GM18517 (cell line): Measurements from ENCODE around the gene SBF1.

Source experiments
- ATAC-seq: cut with Tn5 transposase; IDR thresholded peaks from one replicate; pipeline ENCODE4 v1.9.1; 2021; ENCODE audit warnings: mild to moderate bottlenecking, moderate library complexity; ENCODE audit not compliant: unreplicated experiment

SBF1 gene

GRCh38 chr22:50506611-50507420, 32.0 kb upstream of the SBF1 start:
- ATAC-seq: no peak

GRCh38 chr22:50505776-50506610, 31.2 kb upstream of the SBF1 start:
- no peak for ATAC-seq

DNA sequence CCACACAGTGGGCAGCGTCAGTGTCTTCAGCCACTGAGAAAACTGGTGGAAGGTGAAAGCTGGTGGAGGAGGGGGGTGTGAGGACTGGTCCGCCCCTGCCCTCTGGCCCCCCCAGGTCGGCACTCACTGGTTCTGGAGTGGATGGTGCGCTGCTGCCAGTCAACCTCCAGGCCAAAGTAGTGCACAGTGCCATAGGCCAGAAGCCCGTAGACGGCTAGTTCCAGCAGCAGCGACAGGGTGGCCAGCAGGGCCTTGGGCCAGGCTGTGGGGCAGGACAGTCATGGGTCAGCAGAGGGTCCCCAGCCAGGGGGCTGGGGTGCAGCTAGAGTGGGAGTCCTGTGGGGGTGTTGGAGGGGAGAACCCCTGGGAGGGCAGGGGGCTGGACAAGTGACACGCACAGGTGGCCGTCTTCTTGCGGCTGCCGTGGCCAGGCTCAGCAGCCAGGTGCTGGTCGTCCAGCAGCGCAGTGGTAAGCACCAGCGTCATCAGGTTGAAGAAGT, 30.5 kb upstream of the SBF1 start:
- ATAC-seq: no peak

DNA sequence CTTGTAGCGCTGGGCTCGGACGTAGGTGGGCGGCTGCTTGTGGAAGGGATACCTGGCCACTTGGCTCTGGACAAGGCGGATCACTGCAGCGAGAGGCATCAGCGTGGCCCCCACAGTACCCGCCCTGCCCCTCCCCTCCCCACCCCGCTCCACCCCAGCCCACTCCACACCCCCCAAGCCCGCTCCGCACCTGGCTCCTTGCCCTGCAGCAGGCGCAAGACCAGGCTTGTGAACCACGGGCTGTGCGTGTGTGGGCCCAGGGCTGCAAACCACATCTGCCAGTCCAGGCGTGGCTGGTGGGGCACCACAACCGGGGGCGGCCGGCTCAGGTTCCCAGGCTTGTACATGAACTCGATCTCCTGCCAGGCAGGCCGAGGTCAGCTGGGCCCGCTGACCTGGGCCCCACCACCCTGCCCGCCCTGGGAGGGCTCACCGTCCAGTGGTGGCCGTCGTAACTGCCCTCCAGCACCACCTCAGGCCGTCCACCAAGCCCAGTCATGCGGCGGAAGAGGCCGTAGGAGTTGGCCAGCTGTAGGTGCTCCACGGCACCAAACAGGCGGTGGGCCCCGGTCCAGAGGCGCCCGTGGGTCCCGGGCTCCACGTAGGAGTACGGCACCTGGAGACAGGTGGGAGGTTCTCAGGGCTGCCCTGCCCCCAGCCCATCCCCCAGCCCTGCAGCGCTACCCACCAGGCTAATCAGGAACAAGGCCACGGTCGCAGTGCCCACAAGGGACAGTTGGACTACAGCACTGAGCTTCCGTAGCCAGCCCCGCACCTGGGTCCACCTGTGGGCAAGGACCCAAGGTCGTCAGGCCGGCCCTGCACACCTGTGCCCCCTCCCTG, 29.8 kb upstream of the SBF1 start:
- no peak for ATAC-seq

DNA sequence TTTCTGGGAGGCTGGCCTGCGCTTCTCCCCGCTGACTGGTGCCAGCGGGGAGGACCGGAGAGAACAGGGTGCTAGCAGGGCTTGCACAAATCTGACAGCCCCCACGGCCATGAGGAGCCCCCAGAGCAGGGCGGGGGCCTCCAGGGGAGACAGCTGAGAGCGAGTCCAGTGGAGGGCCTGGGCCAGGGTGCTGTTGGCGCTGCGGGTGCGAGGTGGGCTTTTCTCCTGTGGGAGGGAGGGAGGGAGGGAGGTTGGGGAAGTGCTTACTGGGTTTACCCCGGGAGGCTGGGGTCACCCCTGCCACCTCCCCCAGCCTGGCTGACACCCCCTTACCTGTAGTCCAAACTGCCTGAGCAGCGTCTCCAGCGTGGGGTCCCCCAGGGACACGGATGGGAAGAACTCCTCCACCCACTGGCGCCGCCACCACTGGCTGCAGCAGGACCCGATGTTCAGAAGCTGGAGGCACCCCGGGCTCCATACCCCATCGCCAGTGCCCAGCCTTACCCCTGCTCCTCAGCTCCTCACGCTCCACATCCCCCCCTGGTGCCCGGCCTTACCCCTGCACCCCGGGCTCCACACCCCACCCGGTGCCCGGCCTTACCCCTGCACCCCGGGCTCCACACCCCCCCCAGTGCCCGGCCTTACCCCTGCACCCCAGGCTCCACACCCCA, 28.8 kb upstream of the SBF1 start:
- no peak for ATAC-seq

DNA sequence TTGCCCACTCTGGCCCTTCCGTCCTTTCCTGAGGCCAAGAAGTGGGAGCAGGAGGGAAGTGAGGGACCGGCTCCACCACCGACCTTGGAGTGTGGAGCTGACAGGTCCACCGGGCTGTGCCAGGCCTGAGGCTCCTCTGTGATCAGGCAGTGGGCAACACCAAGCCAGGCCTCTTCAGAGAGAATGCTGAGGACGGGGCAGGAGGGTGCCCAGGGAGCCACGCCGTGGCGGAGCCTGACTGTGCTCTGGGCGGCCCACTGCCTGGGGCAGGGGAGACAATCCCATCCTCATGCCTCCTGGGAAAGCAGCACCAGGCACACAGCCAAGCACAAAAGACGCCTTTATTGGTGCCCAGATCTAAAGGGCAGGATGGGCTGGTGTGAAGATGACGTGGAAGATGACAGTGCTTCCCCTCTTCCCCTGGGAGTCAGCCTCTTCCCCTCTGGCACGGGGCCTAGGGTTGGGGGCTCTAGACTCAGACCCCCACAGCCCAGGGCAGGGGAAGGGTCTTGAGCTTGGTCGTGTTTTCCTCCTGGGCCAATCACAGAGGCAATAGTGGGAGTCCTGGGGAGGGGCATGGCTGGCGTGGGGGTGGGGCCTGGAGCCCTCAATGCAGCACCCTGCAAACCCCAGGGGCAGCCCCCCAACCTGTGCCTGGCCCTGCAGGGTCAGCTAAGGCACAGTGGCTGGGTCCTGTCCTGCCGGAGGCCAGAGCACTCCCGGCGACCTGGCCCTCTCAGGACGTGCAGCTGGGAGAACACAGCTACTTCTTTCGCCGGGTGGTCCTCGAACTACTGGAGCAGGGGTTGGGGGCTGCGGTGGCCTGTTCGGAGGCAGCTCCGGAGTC, 28.0 kb upstream of the SBF1 start:
- no peak for ATAC-seq

- ATAC-seq: no peak
These were observed 27.3 kb upstream of the SBF1 start for GRCh38 chr22:50502096-50502495.

- no peak for ATAC-seq
These were observed 25.6 kb upstream of the SBF1 start for GRCh38 chr22:50500452-50500851.

- no peak for ATAC-seq
These were observed 23.6 kb upstream of the SBF1 start for GRCh38 chr22:50498322-50498890.

GRCh38 chr22:50497093-50497492, 22.3 kb upstream of the SBF1 start:
- no peak for ATAC-seq

DNA sequence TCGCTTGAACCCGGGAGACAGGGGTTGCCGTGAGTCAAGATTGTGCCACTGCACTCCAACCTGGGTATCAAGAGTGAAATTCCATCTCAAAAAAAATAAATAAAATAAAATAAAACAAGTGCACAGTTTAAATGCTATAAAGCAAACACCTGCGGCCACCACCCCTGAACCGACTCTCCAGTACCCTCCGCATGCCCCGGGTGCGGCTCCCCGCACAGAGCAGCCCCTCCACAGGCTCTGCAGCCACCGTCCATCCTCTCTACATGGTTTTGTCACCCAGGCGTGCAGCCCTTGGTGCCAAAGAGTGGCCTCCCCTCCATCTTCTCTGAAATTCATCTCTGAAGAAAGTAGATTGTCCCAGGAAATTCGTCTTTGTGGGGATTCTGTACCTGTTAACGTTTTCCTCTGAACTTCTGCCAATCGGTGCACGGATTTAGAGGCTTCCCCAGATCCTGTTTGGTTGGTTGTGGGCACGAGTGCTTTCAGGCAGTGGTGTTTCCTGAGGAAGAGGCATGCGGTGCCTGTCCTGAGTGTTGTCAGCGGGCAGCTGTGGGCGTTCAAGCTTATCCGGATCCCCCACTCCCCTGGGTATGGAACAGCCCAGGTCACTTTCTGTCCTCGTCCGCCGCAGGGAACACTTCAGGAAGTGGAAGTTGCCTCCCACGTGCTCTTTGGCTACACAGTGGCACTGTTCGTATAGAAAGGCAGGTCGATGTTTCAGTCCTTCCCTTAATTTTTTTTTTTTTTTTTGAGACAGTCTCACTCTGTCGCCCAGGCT, 15.9 kb upstream of the SBF1 start:
- no peak for ATAC-seq

GRCh38 chr22:50489363-50490243, 14.8 kb upstream of the SBF1 start:
- no peak for ATAC-seq

GRCh38 chr22:50488886-50489285, 14.1 kb upstream of the SBF1 start:
- ATAC-seq: no peak

- no peak for ATAC-seq
These were observed 13.3 kb upstream of the SBF1 start for GRCh38 chr22:50488006-50488677.

DNA sequence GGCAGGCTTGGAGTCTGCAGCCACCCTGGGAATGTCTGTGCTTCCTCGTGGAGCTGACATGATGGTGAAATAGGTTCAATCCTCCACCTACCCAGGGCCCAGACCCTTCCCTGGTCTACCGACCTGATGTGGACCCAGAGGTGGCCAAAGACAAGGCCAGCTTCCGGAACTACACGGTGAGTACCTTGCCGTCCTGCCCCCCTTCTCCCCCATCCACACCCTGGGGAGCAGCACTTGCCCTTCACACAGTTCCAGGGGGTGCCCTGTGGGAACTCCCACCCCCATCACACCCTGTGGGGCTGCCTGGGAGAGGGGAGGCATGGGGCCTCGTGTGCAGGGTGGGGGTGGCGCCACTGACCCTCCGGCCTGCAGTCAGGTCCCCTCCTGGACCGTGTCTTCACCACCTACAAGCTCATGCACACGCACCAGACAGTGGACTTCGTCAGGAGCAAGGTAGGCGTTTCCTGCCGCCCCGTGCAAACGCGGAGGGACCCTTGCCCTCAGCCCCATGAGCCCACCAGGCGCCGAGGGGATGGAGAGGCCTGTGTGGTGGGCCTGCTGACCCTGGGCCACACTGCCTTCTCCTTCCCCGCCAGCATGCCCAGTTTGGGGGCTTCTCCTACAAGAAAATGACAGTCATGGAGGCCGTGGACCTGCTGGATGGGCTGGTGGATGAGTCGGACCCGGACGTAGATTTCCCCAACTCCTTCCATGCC, 12.6 kb upstream of the SBF1 start:
- no peak for ATAC-seq

GRCh38 chr22:50486561-50487289, 11.9 kb upstream of the SBF1 start, which contains the start of gene MIOX:
Gene MIOX, plus strand, starts transcription at chr22:50486859. Its CDS starts 39 bp downstream, at chr22:50486898.
- ATAC-seq: no peak
